Measurements from ENCODE around the gene SPI1.

SPI1 gene

DNA sequence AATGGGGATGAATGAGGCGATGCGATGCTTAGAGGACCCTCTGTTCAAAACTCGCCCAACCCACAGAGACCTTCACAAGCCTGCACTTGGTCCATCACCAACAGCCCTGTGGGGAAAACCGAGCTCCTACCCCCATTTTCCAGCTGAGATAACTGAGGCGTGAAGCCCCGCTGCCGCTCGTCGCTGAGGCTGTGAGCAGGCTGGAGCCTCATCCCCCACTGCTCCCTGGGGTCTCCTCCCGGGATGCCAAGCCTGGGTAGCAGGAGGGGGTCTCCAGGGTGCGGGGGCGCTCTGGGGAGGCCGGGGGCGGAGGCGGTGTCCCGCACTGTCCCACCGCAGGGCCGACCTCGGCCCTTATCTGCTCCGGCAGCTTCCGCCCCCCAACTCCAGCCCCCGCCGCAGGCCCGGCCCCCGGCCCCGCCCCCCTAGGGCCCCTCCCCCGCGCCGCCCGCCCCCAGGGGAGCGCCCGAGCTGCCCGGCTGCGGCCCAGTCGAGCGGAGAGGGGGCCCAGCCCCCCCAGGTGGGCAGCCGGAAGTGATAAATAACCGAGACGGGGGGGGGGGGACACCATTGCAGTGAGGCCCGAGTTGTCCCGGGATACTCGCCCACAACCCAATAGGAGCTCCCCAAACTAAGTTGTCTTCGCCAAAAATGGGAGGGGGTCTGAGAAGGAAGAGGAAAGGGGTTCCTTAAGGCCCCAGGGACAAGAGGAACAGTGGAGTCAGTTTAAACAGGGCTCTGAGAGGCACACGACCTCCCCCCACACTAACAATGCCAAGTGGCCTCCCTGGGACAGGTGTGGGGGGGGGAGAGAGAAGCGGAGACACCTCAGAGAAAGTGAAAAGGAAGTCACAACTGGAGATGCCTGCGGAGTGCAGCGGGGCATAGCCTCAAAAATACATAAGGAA lies 21.8 kb upstream of the SPI1 start:
- no peaks in the 10 kb centered on the region for H3K9me3 ChIP-seq (ENCODE audit: control insufficient read depth, insufficient read depth, low read depth, low read length)
- peak overlapping the region; percentile 26 for H3K4me3 ChIP-seq (ENCODE audit: low read depth, low read length)
- no peaks in the 10 kb centered on the region for H3K36me3 ChIP-seq (ENCODE audit: control insufficient read depth in 2 of 2, insufficient read depth in 1 of 2, low read length in 2 of 2)
- ChIA-PET CTCF (interaction anchor here (0.5 to 4.9 kb wide), 6 partner anchors 11 to 275 kb away, joined by 3 to 32 read pairs (median 4); partner anchors contain the start of gene PSMC3), POLR2A (interaction anchor here (0.6 to 1.5 kb wide), 4 partner anchors 8 to 151 kb away, joined by 3 to 7 read pairs (median 3); partner anchors contain the start of genes ACP2, PSMC3 and SLC39A13)
- H3K4me1 ChIP-seq (ENCODE audit: control insufficient read depth, insufficient read depth, low read length): no peaks in the 10 kb centered on the region; the same call in 1 of the 2 replicates
- peak overlapping the region; percentile 49; the same call in 1 of the 2 replicates for H3K27ac ChIP-seq (ENCODE audit: extremely low read depth, low read depth, low read length)
- TF ChIP-seq ZBTB1 (tag by site-specific recombination; IDR thresholded peaks at IDR 0.05) (peak; percentile 40; the same call in 1 of the 2 replicates), PATZ1 (tag by site-specific recombination; IDR thresholded peaks at IDR 0.05) (0 out of 2 replicates have a peak, but pooled peaks have one; percentile 20), ZIC2 (tag by site-specific recombination; IDR thresholded peaks at IDR 0.05) (peak; percentile 53), ZNF335 (tag by site-specific recombination; conservative IDR thresholded peaks at IDR 0.05) (peak; percentile 59; the same call in 1 of the 2 replicates), GLIS2 (tag by site-specific recombination; IDR thresholded peaks at IDR 0.05) (peak; percentile 48; the same call in 1 of the 2 replicates), EGR2 (tag by site-specific recombination; IDR thresholded peaks at IDR 0.05; ENCODE audit: low read depth) (0 out of 2 replicates have a peak, but pooled peaks have one; percentile 17), ZNF423 (tag by site-specific recombination; IDR thresholded peaks at IDR 0.05) (peak; percentile 39), ZFHX2 (tag by site-specific recombination; conservative IDR thresholded peaks at IDR 0.05) (peak; percentile 53; the same call in 1 of the 2 replicates), ZNF280D (tag by site-specific recombination; IDR thresholded peaks at IDR 0.05) (no peak), BCL11B (tag by site-specific recombination; IDR thresholded peaks at IDR 0.05; ENCODE audit: low read depth) (no peak), ZNF548 (tag by site-specific recombination; IDR thresholded peaks at IDR 0.05) (no peak), ZSCAN30 (tag by site-specific recombination; IDR thresholded peaks at IDR 0.05) (peak; percentile 19; the same call in 1 of the 2 replicates), KLF7 (tag by site-specific recombination; IDR thresholded peaks at IDR 0.05; ENCODE audit: borderline replicate concordance) (no peak), ZNF501 (tag by site-specific recombination; IDR thresholded peaks at IDR 0.05) (peak; percentile 26; the same call in 1 of the 2 replicates)
- TF ChIP-seq, protein P1, sequence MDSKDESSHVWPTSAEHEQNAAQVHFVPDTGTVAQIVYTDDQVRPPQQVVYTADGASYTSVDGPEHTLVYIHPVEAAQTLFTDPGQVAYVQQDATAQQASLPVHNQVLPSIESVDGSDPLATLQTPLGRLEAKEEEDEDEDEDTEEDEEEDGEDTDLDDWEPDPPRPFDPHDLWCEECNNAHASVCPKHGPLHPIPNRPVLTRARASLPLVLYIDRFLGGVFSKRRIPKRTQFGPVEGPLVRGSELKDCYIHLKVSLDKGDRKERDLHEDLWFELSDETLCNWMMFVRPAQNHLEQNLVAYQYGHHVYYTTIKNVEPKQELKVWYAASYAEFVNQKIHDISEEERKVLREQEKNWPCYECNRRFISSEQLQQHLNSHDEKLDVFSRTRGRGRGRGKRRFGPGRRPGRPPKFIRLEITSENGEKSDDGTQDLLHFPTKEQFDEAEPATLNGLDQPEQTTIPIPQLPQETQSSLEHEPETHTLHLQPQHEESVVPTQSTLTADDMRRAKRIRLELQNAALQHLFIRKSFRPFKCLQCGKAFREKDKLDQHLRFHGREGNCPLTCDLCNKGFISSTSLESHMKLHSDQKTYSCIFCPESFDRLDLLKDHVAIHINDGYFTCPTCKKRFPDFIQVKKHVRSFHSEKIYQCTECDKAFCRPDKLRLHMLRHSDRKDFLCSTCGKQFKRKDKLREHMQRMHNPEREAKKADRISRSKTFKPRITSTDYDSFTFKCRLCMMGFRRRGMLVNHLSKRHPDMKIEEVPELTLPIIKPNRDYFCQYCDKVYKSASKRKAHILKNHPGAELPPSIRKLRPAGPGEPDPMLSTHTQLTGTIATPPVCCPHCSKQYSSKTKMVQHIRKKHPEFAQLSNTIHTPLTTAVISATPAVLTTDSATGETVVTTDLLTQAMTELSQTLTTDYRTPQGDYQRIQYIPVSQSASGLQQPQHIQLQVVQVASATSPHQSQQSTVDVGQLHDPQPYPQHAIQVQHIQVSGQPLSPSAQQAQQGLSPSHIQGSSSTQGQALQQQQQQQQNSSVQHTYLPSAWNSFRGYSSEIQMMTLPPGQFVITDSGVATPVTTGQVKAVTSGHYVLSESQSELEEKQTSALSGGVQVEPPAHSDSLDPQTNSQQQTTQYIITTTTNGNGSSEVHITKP (tag by site-specific recombination; IDR thresholded peaks at IDR 0.05): peak; percentile 71
- TF ChIP-seq, protein P2, sequence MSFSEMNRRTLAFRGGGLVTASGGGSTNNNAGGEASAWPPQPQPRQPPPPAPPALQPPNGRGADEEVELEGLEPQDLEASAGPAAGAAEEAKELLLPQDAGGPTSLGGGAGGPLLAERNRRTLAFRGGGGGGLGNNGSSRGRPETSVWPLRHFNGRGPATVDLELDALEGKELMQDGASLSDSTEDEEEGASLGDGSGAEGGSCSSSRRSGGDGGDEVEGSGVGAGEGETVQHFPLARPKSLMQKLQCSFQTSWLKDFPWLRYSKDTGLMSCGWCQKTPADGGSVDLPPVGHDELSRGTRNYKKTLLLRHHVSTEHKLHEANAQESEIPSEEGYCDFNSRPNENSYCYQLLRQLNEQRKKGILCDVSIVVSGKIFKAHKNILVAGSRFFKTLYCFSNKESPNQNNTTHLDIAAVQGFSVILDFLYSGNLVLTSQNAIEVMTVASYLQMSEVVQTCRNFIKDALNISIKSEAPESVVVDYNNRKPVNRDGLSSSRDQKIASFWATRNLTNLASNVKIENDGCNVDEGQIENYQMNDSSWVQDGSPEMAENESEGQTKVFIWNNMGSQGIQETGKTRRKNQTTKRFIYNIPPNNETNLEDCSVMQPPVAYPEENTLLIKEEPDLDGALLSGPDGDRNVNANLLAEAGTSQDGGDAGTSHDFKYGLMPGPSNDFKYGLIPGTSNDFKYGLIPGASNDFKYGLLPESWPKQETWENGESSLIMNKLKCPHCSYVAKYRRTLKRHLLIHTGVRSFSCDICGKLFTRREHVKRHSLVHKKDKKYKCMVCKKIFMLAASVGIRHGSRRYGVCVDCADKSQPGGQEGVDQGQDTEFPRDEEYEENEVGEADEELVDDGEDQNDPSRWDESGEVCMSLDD (tag by site-specific recombination; IDR thresholded peaks at IDR 0.05): 0 out of 2 replicates have a peak, but pooled peaks have one; percentile 57
- TF ChIP-seq, protein P3, sequence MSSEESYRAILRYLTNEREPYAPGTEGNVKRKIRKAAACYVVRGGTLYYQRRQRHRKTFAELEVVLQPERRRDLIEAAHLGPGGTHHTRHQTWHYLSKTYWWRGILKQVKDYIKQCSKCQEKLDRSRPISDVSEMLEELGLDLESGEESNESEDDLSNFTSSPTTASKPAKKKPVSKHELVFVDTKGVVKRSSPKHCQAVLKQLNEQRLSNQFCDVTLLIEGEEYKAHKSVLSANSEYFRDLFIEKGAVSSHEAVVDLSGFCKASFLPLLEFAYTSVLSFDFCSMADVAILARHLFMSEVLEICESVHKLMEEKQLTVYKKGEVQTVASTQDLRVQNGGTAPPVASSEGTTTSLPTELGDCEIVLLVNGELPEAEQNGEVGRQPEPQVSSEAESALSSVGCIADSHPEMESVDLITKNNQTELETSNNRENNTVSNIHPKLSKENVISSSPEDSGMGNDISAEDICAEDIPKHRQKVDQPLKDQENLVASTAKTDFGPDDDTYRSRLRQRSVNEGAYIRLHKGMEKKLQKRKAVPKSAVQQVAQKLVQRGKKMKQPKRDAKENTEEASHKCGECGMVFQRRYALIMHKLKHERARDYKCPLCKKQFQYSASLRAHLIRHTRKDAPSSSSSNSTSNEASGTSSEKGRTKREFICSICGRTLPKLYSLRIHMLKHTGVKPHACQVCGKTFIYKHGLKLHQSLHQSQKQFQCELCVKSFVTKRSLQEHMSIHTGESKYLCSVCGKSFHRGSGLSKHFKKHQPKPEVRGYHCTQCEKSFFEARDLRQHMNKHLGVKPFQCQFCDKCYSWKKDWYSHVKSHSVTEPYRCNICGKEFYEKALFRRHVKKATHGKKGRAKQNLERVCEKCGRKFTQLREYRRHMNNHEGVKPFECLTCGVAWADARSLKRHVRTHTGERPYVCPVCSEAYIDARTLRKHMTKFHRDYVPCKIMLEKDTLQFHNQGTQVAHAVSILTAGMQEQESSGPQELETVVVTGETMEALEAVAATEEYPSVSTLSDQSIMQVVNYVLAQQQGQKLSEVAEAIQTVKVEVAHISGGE (tag by site-specific recombination; conservative IDR thresholded peaks at IDR 0.05; ENCODE audit: low read depth): peak; percentile 62; the same call in 1 of the 2 replicates

All from HEK293 (cell line).